K562 (cell line): ENCODE data around the gene CCSER1. TPM values are rescaled to one million over a fixed set of nuclear protein-coding genes. Genes with fewer than 3 reads are reported as not detected.

Experiments used
- ATAC-seq: fragments of 200-7000 bp; cut with Tn5 transposase; 3 replicates; pipeline ENCODE4 v1.9.1; 2020; ENCODE audit warnings: moderate library complexity
- BruUV-seq: library from RNA; stranded (reverse); fragments of 400-500 nt; replicated peaks from 2 replicates; lab custom pipeline; 2021; lab: Mats Ljungman, UMichigan
- CTCF ChIA-PET: fragments of 300-600 bp; formaldehyde crosslinking; extraction: SDS; loops from one replicate; lab custom pipeline; 2021; ENCODE audit warnings: low intra/inter-chr PET ratio; lab: Yijun Ruan, JAX
- POLR2A ChIA-PET: fragments of 300-600, 350-650 bp; sonication (Branson Sonifier 250); formaldehyde crosslinking; extraction: SDS; loops from one replicate; lab custom pipeline; 2021; ENCODE audit warnings: antibody characterized with exemption, inconsistent platforms; lab: Yijun Ruan, JAX
- DNase-seq, 4 experiments: peaks; one replicate each; pipeline versions ENCODE4 v3.0.0 to v3.0.0-alpha.2; 2011 to 2018; ENCODE audit warnings: low spot score in 3 of 4, mixed read lengths in 3 of 4; ENCODE audit errors: extremely low read depth in 1 of 4
- FAIRE-seq: peaks from 2 replicates; lab custom pipeline; 2011; peaks lifted over from hg19 to GRCh38; lab: Jason Lieb, UNC
- H2AFZ ChIP-seq: 2 replicates; pipeline ENCODE4 v1.6.0; 2011; ENCODE audit warnings: low read depth, low read length, control low read depth, inconsistent platforms
- H3K27ac ChIP-seq: fragments of 200-600 bp; 3 replicates; pipeline ENCODE4 v1.8.0; 2011; ENCODE audit warnings: low read depth, mild to moderate bottlenecking, control low read depth, inconsistent platforms, low read length, moderate library complexity, mixed read lengths; ENCODE audit errors: extremely low read depth
- H3K27me3 ChIP-seq, 2 experiments: fragments of 300-600 bp in 1 of 2; 2 replicates in 1 of 2; 3 replicates in 1 of 2; pipeline versions ENCODE4 v1.6.0 to v1.8.0; 2011; ENCODE audit warnings: inconsistent platforms in 2 of 2, low read length in 2 of 2, mild to moderate bottlenecking in 1 of 2, mixed read lengths in 1 of 2, moderate library complexity in 1 of 2; ENCODE audit not compliant: control insufficient read depth in 2 of 2, insufficient read depth in 2 of 2
- H3K36me3 ChIP-seq: fragments of 300-600 bp; 3 replicates; pipeline ENCODE4 v1.8.0; 2011; ENCODE audit warnings: mild to moderate bottlenecking, low read length, inconsistent platforms; ENCODE audit not compliant: control insufficient read depth, insufficient read depth
- H3K4me1 ChIP-seq, 2 experiments: fragments of 200-600 bp in 1 of 2; replicated peaks in 1 of 2; 2 replicates in 1 of 2; 3 replicates in 1 of 2; pipeline versions ENCODE4 v1.5.1 to v1.8.0; 2011; ENCODE audit warnings: inconsistent platforms in 2 of 2, low read length in 2 of 2, mild to moderate bottlenecking in 1 of 2, mixed read lengths in 1 of 2, moderate library complexity in 1 of 2; ENCODE audit not compliant: control insufficient read depth in 2 of 2, insufficient read depth in 2 of 2
- H3K4me2 ChIP-seq: 2 replicates; pipeline ENCODE4 v1.6.1; 2011; ENCODE audit warnings: low read length, control low read depth, inconsistent platforms, mixed read lengths; ENCODE audit not compliant: insufficient read depth
- H3K4me3 ChIP-seq: fragments of 200-600 bp; sonication (generic), shearing (Covaris generic); 2 replicates; pipeline ENCODE4 v1.5.1; 2016; ENCODE audit warnings: control low read depth, inconsistent platforms
- H3K79me2 ChIP-seq: fragments of 200-600 bp; 3 replicates; pipeline ENCODE4 v1.8.0; 2011; ENCODE audit warnings: low read length, inconsistent platforms; ENCODE audit not compliant: control insufficient read depth, insufficient read depth
- H3K9ac ChIP-seq, 2 experiments: 2 replicates each; pipeline versions ENCODE4 v1.6.0 to v1.6.1; 2011; ENCODE audit warnings: low read depth in 2 of 2, low read length in 2 of 2, control low read depth in 1 of 2, inconsistent platforms in 1 of 2, mild to moderate bottlenecking in 1 of 2, mixed read lengths in 1 of 2; ENCODE audit not compliant: insufficient read depth in 1 of 2
- H3K9me1 ChIP-seq: one replicate; pipeline ENCODE4 v1.6.0; 2011; ENCODE audit warnings: inconsistent platforms, mild to moderate bottlenecking, low read length, moderate library complexity; ENCODE audit not compliant: control insufficient read depth, insufficient read depth
- H3K9me3 ChIP-seq: replicated peaks from 2 replicates; pipeline ENCODE4 v1.5.1; 2011; ENCODE audit warnings: low read depth, low read length, inconsistent platforms; ENCODE audit not compliant: control insufficient read depth, insufficient read depth
- H4K20me1 ChIP-seq: replicated peaks from 2 replicates; pipeline ENCODE4 v1.6.1; 2011; ENCODE audit warnings: low read length, inconsistent platforms, mixed read lengths; ENCODE audit not compliant: control insufficient read depth, insufficient read depth
- EGR1 ChIP-seq: fragments of 450-650 bp; conservative IDR thresholded peaks from 2 replicates; pipeline ENCODE4 v1.6.1; 2017; ENCODE audit warnings: mild to moderate bottlenecking
- HLTF ChIP-seq: fragments of 450-650 bp; IDR thresholded peaks from 2 replicates; pipeline ENCODE4 v1.6.1; 2016
- KLF6 ChIP-seq: fragments of 250-450 bp; sonication (Bioruptor Pico); IDR thresholded peaks from 2 replicates; pipeline ENCODE4 v1.4.0; 2020; ENCODE audit warnings: mild to moderate bottlenecking, moderate library complexity, borderline replicate concordance
- PTBP1 ChIP-seq: fragments of 200-400 bp; formaldehyde crosslinking; IDR thresholded peaks from 2 replicates; pipeline ENCODE4 v1.6.1; 2017; ENCODE audit warnings: low read depth, low read length
- SLC30A9 ChIP-seq: fragments of 250-450 bp; sonication (Bioruptor Pico); IDR thresholded peaks from 2 replicates; pipeline ENCODE4 v1.8.0; 2022; ENCODE audit warnings: mild to moderate bottlenecking, moderate library complexity
- TBL1XR1 ChIP-seq, 2 experiments: IDR thresholded peaks; 2 replicates each; pipeline ENCODE4 v1.6.1; 2012; ENCODE audit warnings: improper control_type of control experiment in 2 of 2, low read length in 2 of 2, mild to moderate bottlenecking in 1 of 2
- TOE1 ChIP-seq, 2 experiments: fragments of 450-650 bp in 1 of 2; sonication (generic) in 1 of 2; formaldehyde crosslinking in 1 of 2; IDR thresholded peaks; 2 replicates each; pipeline versions ENCODE4 v1.7.1 to v1.8.0; 2016 to 2022; ENCODE audit warnings: borderline replicate concordance in 2 of 2, mild to moderate bottlenecking in 2 of 2, antibody characterized with exemption in 1 of 2, inconsistent platforms in 1 of 2, low read depth in 1 of 2, missing genetic modification reagents in 1 of 2, moderate library complexity in 1 of 2
- ZNF586 ChIP-seq: fragments of 450-650 bp; formaldehyde crosslinking; conservative IDR thresholded peaks from 2 replicates; pipeline ENCODE4 v1.4.0; 2020; ENCODE audit warnings: mild to moderate bottlenecking, moderate library complexity
- WGBS: fragments of 100-300 bp; shearing (Covaris generic); methylation state at CpG from one replicate; pipeline ENCODE4 v1.1.6; 2016; ENCODE audit warnings: low coverage, mixed read lengths; ENCODE audit not compliant: insufficient coverage; ENCODE audit errors: missing lambda C conversion rate; 5-methylcytosine and 5-hydroxymethylcytosine counted together
- in situ Hi-C: fragments of 300-500 bp; cut with MboI; formaldehyde crosslinking; loops from 4 replicates; pipeline ENCODE4 v1.15.0; 2018; ENCODE audit warnings: inconsistent platforms, mixed read lengths
- intact Hi-C: fragments of 100-400 bp; cut with micrococcal nuclease; formaldehyde crosslinking; loops from 2 replicates; pipeline ENCODE4 v1.14.2; 2022
- polyA plus RNA-seq, 8 experiments: library from polyadenylated mRNA; depleted of rRNA in 4 of 8; stranded (reverse) in 5 of 8; unstranded in 3 of 8; fragments of >200 nt; fragmentation: Nextera tagmentation in 2 of 8; fragmentation: Illumina TruSeq in 1 of 8; extraction: Ambion mirVana in 2 of 8; extraction: Trizol in 1 of 8; gene quantifications; 2 replicates each; pipeline versions ENCODE4 v1.2.1 to v1.2.3, GENCODE V29; 2011 to 2014; ENCODE audit warnings: inconsistent platforms in 1 of 8, missing spikeins in 1 of 8
- total RNA-seq, 7 experiments: library from RNA; depleted of rRNA in 6 of 7; stranded (reverse); fragments of >200 nt in 6 of 7; fragmentation: Illumina TruSeq in 2 of 7; extraction: Trizol in 2 of 7; gene quantifications; 2 replicates each; pipeline versions ENCODE4 v1.2.1 to v1.2.3, GENCODE V29; 2011 to 2021; ENCODE audit warnings: low replicate concordance in 1 of 7
- TF ChIP-seq, protein P1 (sequence below): fragments of 250-450 bp; sonication (Bioruptor Pico); IDR thresholded peaks from 2 replicates; pipeline ENCODE4 v1.8.0; 2022; ENCODE audit warnings: inconsistent platforms, mild to moderate bottlenecking, moderate library complexity, borderline replicate concordance

CCSER1 gene
- total and polyA plus RNA-seq, 9 of the 15 experiments (the other 6 are each of a cell fraction or from before 2014, with no cell fraction given): not detected

DNA sequence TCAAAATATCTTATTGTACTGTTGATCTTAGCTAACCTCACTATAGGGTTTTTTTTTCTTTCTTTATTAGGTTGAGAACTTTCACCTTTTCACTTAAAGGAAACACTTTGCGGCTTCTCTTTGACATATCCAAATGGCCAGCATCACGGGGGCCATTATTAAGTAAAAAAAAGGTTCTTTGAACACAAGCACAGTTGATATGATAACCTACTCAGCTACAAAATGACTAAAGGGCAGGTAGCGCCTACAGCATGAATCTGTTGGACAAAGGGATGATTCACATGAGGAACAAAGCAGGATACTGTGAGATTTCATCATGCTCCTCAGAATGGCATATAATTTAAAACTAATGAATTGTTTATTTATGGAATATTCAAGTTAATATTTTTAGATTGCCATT, 119.6 kb downstream of the CCSER1 start:
- Histone ChIP-seq H3K79me2 (no peaks in the 10 kb centered on the region), H3K27me3 (no peaks in the 10 kb centered on the region), H3K4me3 (no peak overlapping the region), H4K20me1 (no peaks in the 10 kb centered on the region), H3K4me1 (no peaks in the 10 kb centered on the region), H3K9me1 (no peaks in the 10 kb centered on the region), H3K4me2 (no peak overlapping the region), H3K9me3 (no peaks in the 10 kb centered on the region), H3K27ac (no peak overlapping the region), H2AFZ (no peak overlapping the region), H3K36me3 (no peaks in the 10 kb centered on the region), H3K9ac (no peak overlapping the region)
- in situ Hi-C loops: no loop called here
- no peak for FAIRE-seq
- no peak for ATAC-seq
- TF ChIP-seq HLTF (no peak), TBL1XR1 (IDR thresholded peaks at IDR 0.05; ENCODE audit: low read length in 2 of 2) (no peak), KLF6 (CRISPR knock-in tag) (no peak), EGR1 (no peak), ZNF586 (CRISPR knock-in tag) (no peak), SLC30A9 (CRISPR knock-in tag) (no peak), PTBP1 (no peak), TOE1 (IDR thresholded peaks at IDR 0.05; ENCODE audit: borderline replicate concordance) (no peak), TOE1 (CRISPR knock-in tag; IDR thresholded peaks at IDR 0.05; ENCODE audit: borderline replicate concordance, low read depth) (no peak)
- TF ChIP-seq, protein P1, sequence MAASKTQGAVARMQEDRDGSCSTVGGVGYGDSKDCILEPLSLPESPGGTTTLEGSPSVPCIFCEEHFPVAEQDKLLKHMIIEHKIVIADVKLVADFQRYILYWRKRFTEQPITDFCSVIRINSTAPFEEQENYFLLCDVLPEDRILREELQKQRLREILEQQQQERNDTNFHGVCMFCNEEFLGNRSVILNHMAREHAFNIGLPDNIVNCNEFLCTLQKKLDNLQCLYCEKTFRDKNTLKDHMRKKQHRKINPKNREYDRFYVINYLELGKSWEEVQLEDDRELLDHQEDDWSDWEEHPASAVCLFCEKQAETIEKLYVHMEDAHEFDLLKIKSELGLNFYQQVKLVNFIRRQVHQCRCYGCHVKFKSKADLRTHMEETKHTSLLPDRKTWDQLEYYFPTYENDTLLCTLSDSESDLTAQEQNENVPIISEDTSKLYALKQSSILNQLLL (CRISPR knock-in tag): no peak
- no peak for DNase-seq
- BruUV-seq: no TSS peak
- POLR2A ChIA-PET: no interaction called here
- WGBS: 0% methylated on average over 3 of the region's 3 CpGs
- intact Hi-C loops: no loop called here
- CTCF ChIA-PET: no interaction called here
